H1 (cell line): Measurements from ENCODE around the gene MXRA8. TPM values are rescaled to one million over a fixed set of nuclear protein-coding genes. Genes with fewer than 3 reads are reported as not detected.

Source experiments
- CTCF ChIA-PET: fragments of 300-600 bp; sonication (Branson Sonifier 250); formaldehyde crosslinking; loops from one replicate; lab custom pipeline; 2021; ENCODE audit not compliant: partially characterized antibody; lab: Charles Lee
- POLR2A ChIA-PET: fragments of 300-600 bp; sonication (Branson Sonifier 250); formaldehyde crosslinking; loops from one replicate; lab custom pipeline; 2021; ENCODE audit warnings: inconsistent platforms; ENCODE audit not compliant: partially characterized antibody; lab: Charles Lee
- DNase-seq, 2 experiments: peaks; one replicate each; pipeline versions ENCODE4 v3.0.0 to v3.0.0-alpha.2; 2010 to 2022; ENCODE audit warnings: low spot score in 2 of 2, low read depth in 1 of 2, mixed read lengths in 1 of 2
- FAIRE-seq: peaks from 2 replicates; lab custom pipeline; 2011; peaks lifted over from hg19 to GRCh38; lab: Jason Lieb, UNC
- H2AFZ ChIP-seq: 2 replicates; pipeline ENCODE4 v1.8.1; 2012; ENCODE audit warnings: low read length, inconsistent platforms
- H2AK5ac ChIP-seq: 2 replicates; pipeline ENCODE4 v1.6.1; 2013; ENCODE audit warnings: low read depth, low read length
- H2BK120ac ChIP-seq: replicated peaks from 2 replicates; pipeline ENCODE3; 2013; ENCODE audit warnings: low read depth, low read length, inconsistent platforms
- H2BK12ac ChIP-seq: 2 replicates; pipeline ENCODE4 v1.6.1; 2013; ENCODE audit warnings: low read depth, low read length
- H2BK15ac ChIP-seq: 2 replicates; pipeline ENCODE4 v1.6.1; 2013; ENCODE audit warnings: low read length
- H2BK20ac ChIP-seq: 2 replicates; pipeline ENCODE4 v1.6.1; 2013; ENCODE audit warnings: low read length
- H2BK5ac ChIP-seq: 2 replicates; pipeline ENCODE4 v1.6.1; 2013; ENCODE audit warnings: low read depth, low read length
- H3K14ac ChIP-seq: 2 replicates; pipeline ENCODE4 v1.6.1; 2013; ENCODE audit warnings: inconsistent platforms; ENCODE audit not compliant: insufficient read length
- H3K18ac ChIP-seq: 2 replicates; pipeline ENCODE4 v1.6.1; 2013; ENCODE audit warnings: low read length; ENCODE audit errors: extremely low read depth
- H3K23ac ChIP-seq: 2 replicates; pipeline ENCODE4 v1.6.1; 2013; ENCODE audit warnings: inconsistent platforms; ENCODE audit not compliant: insufficient read length
- H3K23me2 ChIP-seq: 2 replicates; pipeline ENCODE4 v1.6.1; 2013; ENCODE audit warnings: low read depth, low read length
- H3K27ac ChIP-seq: 2 replicates; pipeline ENCODE4 v1.6.1; 2011; ENCODE audit warnings: low read depth, low read length, inconsistent platforms
- H3K27me3 ChIP-seq, 4 experiments: replicated peaks in 1 of 4; 1 replicate in 1 of 4; 2 replicates in 3 of 4; pipeline versions ENCODE4 v1.6.1 to v1.8.1; 2011 to 2013; ENCODE audit warnings: low read length in 3 of 4, mild to moderate bottlenecking in 3 of 4, inconsistent platforms in 2 of 4, mixed read lengths in 2 of 4, moderate library complexity in 1 of 4; ENCODE audit not compliant: control insufficient read depth in 3 of 4, insufficient read depth in 3 of 4; ENCODE audit errors: extremely low read depth in 1 of 4
- H3K36me3 ChIP-seq, 4 experiments: 2 replicates each; pipeline versions ENCODE4 v1.6.1 to v1.8.1; 2011 to 2013; ENCODE audit warnings: mild to moderate bottlenecking in 4 of 4, low read length in 3 of 4, moderate library complexity in 2 of 4, control low read depth in 1 of 4, inconsistent platforms in 1 of 4; ENCODE audit not compliant: insufficient read depth in 4 of 4, control insufficient read depth in 2 of 4
- H3K4ac ChIP-seq: replicated peaks from 2 replicates; pipeline ENCODE3; 2013; ENCODE audit warnings: low read length, low read depth, mixed read lengths, inconsistent platforms; ENCODE audit not compliant: insufficient read length
- H3K4me1 ChIP-seq, 4 experiments: replicated peaks in 1 of 4; 1 replicate in 1 of 4; 2 replicates in 3 of 4; pipeline versions ENCODE4 v1.6.1 to v1.8.1; 2011 to 2013; ENCODE audit warnings: low read length in 3 of 4, inconsistent platforms in 2 of 4, mixed read lengths in 1 of 4; ENCODE audit not compliant: insufficient read depth in 4 of 4, control insufficient read depth in 3 of 4
- H3K4me2 ChIP-seq, 2 experiments: 2 replicates each; pipeline versions ENCODE4 v1.6.1 to v1.8.1; 2011 to 2013; ENCODE audit warnings: low read depth in 2 of 2, low read length in 2 of 2, control low read depth in 1 of 2, inconsistent platforms in 1 of 2, mild to moderate bottlenecking in 1 of 2; ENCODE audit not compliant: insufficient read depth in 1 of 2
- H3K4me3 ChIP-seq, 4 experiments: fragments of 200-600, 300-600 bp in 1 of 4; sonication (generic), shearing (Covaris generic), sonication (Bioruptor Twin) in 1 of 4; 2 replicates each; pipeline versions ENCODE4 v1.5.1 to v1.8.1; 2011 to 2016; ENCODE audit warnings: low read length in 4 of 4, low read depth in 3 of 4, control low read depth in 2 of 4, inconsistent platforms in 2 of 4, mild to moderate bottlenecking in 2 of 4, mixed read lengths in 1 of 4, moderate library complexity in 1 of 4; ENCODE audit not compliant: insufficient read depth in 2 of 4; ENCODE audit errors: extremely low read depth in 1 of 4
- H3K56ac ChIP-seq: replicated peaks from 2 replicates; pipeline ENCODE3; 2013; ENCODE audit warnings: low read depth, mild to moderate bottlenecking, mixed read lengths, low read length, inconsistent platforms; ENCODE audit not compliant: insufficient read length
- H3K79me1 ChIP-seq: 2 replicates; pipeline ENCODE4 v1.6.1; 2013; ENCODE audit warnings: low read depth, low read length, control low read depth
- H3K79me2 ChIP-seq, 2 experiments: 2 replicates each; pipeline versions ENCODE4 v1.6.1 to v1.8.1; 2012 to 2013; ENCODE audit warnings: low read length in 2 of 2, mild to moderate bottlenecking in 2 of 2, inconsistent platforms in 1 of 2; ENCODE audit not compliant: insufficient read depth in 2 of 2, control insufficient read depth in 1 of 2
- H3K9ac ChIP-seq, 4 experiments: replicated peaks in 1 of 4; 1 replicate in 1 of 4; 2 replicates in 3 of 4; pipeline versions ENCODE4 v1.6.1 to v1.8.1; 2011 to 2013; ENCODE audit warnings: low read depth in 3 of 4, low read length in 3 of 4, control low read depth in 2 of 4, mild to moderate bottlenecking in 2 of 4, moderate library complexity in 2 of 4, inconsistent platforms in 1 of 4; ENCODE audit errors: extremely low read depth in 1 of 4
- H3K9me3 ChIP-seq, 2 experiments: 2 replicates each; pipeline versions ENCODE4 v1.6.1 to v1.8.1; 2012 to 2013; ENCODE audit warnings: mild to moderate bottlenecking in 2 of 2, moderate library complexity in 2 of 2, control low read depth in 1 of 2, inconsistent platforms in 1 of 2, low read depth in 1 of 2, low read length in 1 of 2, mixed read lengths in 1 of 2; ENCODE audit not compliant: insufficient read depth in 2 of 2
- H4K20me1 ChIP-seq, 2 experiments: replicated peaks in 1 of 2; 2 replicates each; pipeline versions ENCODE3 to v1.8.1; 2011 to 2013; ENCODE audit warnings: inconsistent platforms in 2 of 2, low read length in 2 of 2, mild to moderate bottlenecking in 1 of 2; ENCODE audit not compliant: insufficient read depth in 2 of 2, control insufficient read depth in 1 of 2
- H4K5ac ChIP-seq: 2 replicates; pipeline ENCODE4 v1.6.1; 2013; ENCODE audit warnings: low read length, low read depth, mixed read lengths, inconsistent platforms; ENCODE audit not compliant: insufficient read length
- H4K8ac ChIP-seq: 2 replicates; pipeline ENCODE4 v1.8.0; 2013; ENCODE audit warnings: mild to moderate bottlenecking, moderate library complexity, low read length, inconsistent platforms; ENCODE audit not compliant: insufficient read depth; ENCODE audit errors: extremely low read depth
- H4K91ac ChIP-seq: replicated peaks from 2 replicates; pipeline ENCODE3; 2013; ENCODE audit warnings: low read length, mixed read lengths, inconsistent platforms; ENCODE audit not compliant: insufficient read length
- EP300 ChIP-seq, 2 experiments: IDR thresholded peaks; 1 replicate in 1 of 2; 2 replicates in 1 of 2; pipeline ENCODE4 v1.6.1; 2011 to 2012; ENCODE audit warnings: low read depth in 2 of 2, low read length in 2 of 2, mild to moderate bottlenecking in 2 of 2, borderline replicate concordance in 1 of 2, inconsistent platforms in 1 of 2, moderate library complexity in 1 of 2
- JUND ChIP-seq: IDR thresholded peaks from 2 replicates; pipeline ENCODE4 v1.6.1; 2011; ENCODE audit warnings: mild to moderate bottlenecking, improper control_type of control experiment, low read length
- YY1 ChIP-seq: IDR thresholded peaks from 2 replicates; pipeline ENCODE4 v1.6.1; 2011; ENCODE audit warnings: low read depth, mild to moderate bottlenecking, low read length
- WGBS, 2 experiments: shearing (Covaris generic) in 1 of 2; methylation state at CpG; one replicate each; pipeline versions ENCODE4 v1.1.6 to v1.1.7; 2013 to 2015; ENCODE audit warnings: low lambda C conversion rate in 2 of 2, mixed read lengths in 2 of 2, inconsistent platforms in 1 of 2, low coverage in 1 of 2, missing lambda C conversion rate in 1 of 2; ENCODE audit not compliant: insufficient replicate concordance in 2 of 2, insufficient coverage in 1 of 2, insufficient read length in 1 of 2; ENCODE audit errors: extremely low coverage in 1 of 2, missing lambda C conversion rate in 1 of 2; 5-methylcytosine and 5-hydroxymethylcytosine counted together
- polyA plus RNA-seq, 7 experiments: library from polyadenylated mRNA; depleted of rRNA in 3 of 7; stranded (reverse) in 5 of 7; unstranded in 2 of 7; fragments of >200 nt in 5 of 7; fragments of 200-250 nt in 2 of 7; gene quantifications; 1 replicate in 5 of 7; 2 replicates in 1 of 7; 4 replicates in 1 of 7; pipeline versions ENCODE4 v1.2.1 to v1.2.3, GENCODE V29; 2011 to 2013; ENCODE audit warnings: missing spikeins in 2 of 7, mixed read lengths in 2 of 7
- total RNA-seq: library from RNA; stranded (reverse); fragmentation: NEBNext Ultra II Directional; extraction: Animal tissue kit (Norgen Biotek cat#: 25700); gene quantifications from 2 replicates; pipeline ENCODE4 v1.2.1, GENCODE V29; 2021

The MXRA8 gene
- total and polyA plus RNA-seq, 2 of the 8 experiments (the other 6 are each of a cell fraction or from before 2014, with no cell fraction given): 10.5 to 17.2 TPM

DNA sequence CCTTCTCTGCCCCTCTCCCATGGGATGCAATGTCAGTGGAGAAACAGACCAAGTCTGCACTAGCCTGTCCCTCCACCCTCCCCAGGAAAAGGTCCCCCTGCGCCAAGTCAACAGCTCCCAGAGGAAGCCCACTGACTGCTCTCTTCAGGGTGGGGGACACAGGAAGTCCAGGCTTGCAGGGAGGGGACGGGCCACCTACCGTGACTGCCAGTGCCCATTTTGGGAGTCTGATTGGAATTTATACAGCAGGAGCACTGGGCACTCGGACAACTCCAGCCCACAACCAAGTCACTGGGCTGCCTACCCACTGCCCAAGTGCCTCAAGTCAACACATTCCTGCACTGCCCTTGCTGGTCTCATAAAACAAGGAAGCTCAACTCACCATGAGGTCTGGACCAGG lies 34.7 kb upstream of the MXRA8 start:
- no peak for FAIRE-seq

More for the DNA sequence above, 34.7 kb upstream of the MXRA8 start:
- peaks cover 7% of the 10 kb centered on the region for H3K79me1 ChIP-seq
- peaks cover 0 to 26% of the 10 kb centered on the region in 2 experiments; a peak in 2 of 4 replicates for H3K79me2 ChIP-seq
- H3K56ac ChIP-seq: no peak overlapping the region
- no peaks in the 10 kb centered on the region for H3K27me3 ChIP-seq
- no peak overlapping the region for H4K91ac ChIP-seq
- no peak overlapping the region for H3K4me3 ChIP-seq
- no peak overlapping the region for H3K23ac ChIP-seq
- no peak overlapping the region for H2BK12ac ChIP-seq
- no peak overlapping the region; the same call in 1 of the 2 replicates for H4K8ac ChIP-seq
- H2BK120ac ChIP-seq: no peak overlapping the region
- DNase-seq: no peak
- ChIA-PET CTCF (interaction anchor here (0.6 to 3.4 kb wide), 4 partner anchors 9 to 47 kb away, joined by 3 to 20 read pairs (median 5); no protein-coding TSS in a partner anchor), POLR2A (interaction anchor here (20.0 to 33.4 kb wide), 3 partner anchors 3 to 38 kb away, joined by 515 to 719 read pairs (median 719); partner anchors contain the start of genes ANKRD65, AURKAIP1, CCNL2 and MRPL20)
- H3K9me3 ChIP-seq: no peaks in the 10 kb centered on the region
- no peak overlapping the region for H2BK5ac ChIP-seq
- H2BK15ac ChIP-seq: no peak overlapping the region
- H3K14ac ChIP-seq: no peak overlapping the region
- no peak overlapping the region for H2BK20ac ChIP-seq
- no peak overlapping the region for H3K18ac ChIP-seq
- peaks cover 54 to 86% (median 75%) of the 10 kb centered on the region in 4 experiments for H3K36me3 ChIP-seq
- no peak overlapping the region for H3K27ac ChIP-seq
- H3K4me1 ChIP-seq: peaks cover 0 to 3% (median 1%) of the 10 kb centered on the region in 4 experiments; a peak in 2 of 7 replicates
- H3K4me2 ChIP-seq: no peak overlapping the region
- peaks cover 1% of the 10 kb centered on the region; the same call in 1 of the 2 replicates for H3K23me2 ChIP-seq
- no peak for TF ChIP-seq EP300 (IDR thresholded peaks at IDR 0.05; ENCODE audit: borderline replicate concordance in 1 of 2, low read depth in 2 of 2, low read length in 2 of 2)
- TF ChIP-seq YY1: no peak
- TF ChIP-seq JUND: no peak
- H4K20me1 ChIP-seq: peaks cover 6 to 14% of the 10 kb centered on the region in 2 experiments
- H4K5ac ChIP-seq: no peak overlapping the region
- H3K9ac ChIP-seq: no peak overlapping the region
- no peak overlapping the region for H3K4ac ChIP-seq
- no peak overlapping the region for H2AFZ ChIP-seq
- WGBS, 2 experiments: 92% methylated on average over 4 of the region's 4 CpGs; no CpG with 5 or more reads in 1 of the 2 experiments
- H2AK5ac ChIP-seq: no peak overlapping the region
